HG02798 (cell line): ENCODE measurements around the gene SEC61A1.

Experiments
- ATAC-seq: cut with Tn5 transposase; IDR thresholded peaks from one replicate; pipeline ENCODE4 v1.9.1; 2021; ENCODE audit warnings: mild to moderate bottlenecking; ENCODE audit not compliant: unreplicated experiment, poor library complexity

The SEC61A1 gene

DNA sequence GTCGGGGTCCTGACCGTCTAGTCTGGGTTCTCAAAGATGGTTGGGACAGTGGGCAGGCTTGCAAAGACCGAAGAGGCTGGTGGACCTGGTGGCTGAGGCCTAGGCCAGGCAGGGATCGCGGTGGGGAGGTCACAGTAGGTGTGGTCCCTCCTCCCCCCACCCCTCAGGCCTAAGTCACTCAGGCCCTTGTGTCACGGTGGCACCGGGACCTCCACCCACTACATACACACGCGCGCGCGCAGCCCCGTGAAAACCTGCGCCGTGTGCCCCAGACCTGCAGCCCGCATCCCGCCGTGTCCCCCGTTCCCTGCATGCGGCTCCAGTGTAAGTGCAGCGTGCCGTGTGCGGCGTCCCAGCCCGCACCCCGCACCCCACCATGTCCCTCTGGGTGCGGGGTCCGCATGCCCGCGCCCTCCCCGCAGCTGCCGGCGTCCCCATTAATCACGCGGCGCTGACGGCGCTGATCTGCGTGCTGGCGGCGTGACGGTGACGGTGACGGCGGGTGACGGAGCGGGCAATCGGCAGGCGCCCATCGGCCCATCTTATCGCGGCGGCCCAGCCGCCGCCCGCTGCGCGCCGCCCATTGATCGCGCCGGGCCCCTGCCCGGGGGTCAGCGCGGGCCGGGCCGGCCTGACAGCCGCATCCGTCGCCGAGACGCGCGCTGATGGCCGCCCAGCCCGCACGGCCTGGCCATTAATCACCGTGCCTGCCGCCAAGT is 24.4 kb downstream of the SEC61A1 start:
- no peak for ATAC-seq

DNA sequence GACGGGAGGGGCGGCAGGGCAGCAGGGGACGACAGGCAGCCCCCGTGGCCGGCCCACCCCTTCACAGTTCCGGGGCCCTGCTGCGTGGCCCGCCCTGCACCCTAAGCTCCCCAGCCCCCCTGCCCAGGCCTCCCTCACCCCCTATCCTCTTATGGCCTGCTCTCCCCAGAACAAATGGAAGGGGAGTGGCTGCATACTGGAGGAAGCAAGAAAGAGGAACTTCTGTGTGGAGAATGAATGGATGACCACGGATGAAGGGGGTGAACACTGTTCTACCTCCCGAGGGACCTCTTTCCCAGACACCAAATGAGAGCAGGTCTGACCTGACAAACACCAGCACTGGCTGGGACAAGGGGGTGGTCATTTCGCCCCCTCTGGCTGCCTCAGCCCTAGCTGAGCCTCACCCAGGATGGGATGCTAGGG is 25.0 kb downstream of the SEC61A1 start:
- ATAC-seq, result no peak

DNA sequence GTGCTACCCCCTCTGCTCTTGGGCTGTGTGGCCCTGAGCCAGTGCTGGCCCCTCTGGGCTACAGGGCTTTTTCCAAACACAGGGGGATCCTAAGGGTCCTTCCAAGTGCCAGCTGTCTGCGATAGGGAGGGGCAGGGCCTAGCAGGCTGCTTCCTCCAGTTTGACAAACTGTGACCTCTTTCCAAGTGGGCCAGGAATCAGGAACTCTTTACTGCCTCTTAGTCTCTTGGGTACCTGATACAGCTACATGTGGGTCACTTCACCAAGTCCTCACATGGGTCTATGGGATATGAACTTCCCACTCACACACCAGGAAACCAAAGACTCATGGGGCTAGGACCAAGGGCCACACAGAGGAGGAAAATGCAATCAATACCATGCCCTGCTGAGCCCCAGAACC is 25.4 kb downstream of the SEC61A1 start:
- ATAC-seq, result no peak

DNA sequence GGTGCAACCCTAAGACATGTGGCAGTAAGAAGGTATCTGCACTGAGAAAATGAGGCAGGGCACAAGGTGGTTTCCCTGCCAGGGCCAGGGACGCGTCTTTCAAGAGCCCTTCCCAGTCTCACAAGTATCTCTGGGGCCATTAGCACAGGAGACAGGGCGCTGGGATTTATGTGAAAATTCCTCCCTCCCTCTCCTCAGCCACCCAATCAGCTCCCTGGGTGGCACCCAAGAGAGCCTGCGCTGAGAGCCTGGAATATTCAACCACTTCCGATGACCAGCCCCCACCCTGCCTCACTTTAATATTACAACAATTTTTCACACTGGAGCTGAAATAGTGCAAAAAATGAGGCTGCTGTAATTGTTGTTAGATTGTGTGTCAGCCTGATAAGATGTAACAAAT is 26.1 kb downstream of the SEC61A1 start:
- ATAC-seq, result no peak

DNA sequence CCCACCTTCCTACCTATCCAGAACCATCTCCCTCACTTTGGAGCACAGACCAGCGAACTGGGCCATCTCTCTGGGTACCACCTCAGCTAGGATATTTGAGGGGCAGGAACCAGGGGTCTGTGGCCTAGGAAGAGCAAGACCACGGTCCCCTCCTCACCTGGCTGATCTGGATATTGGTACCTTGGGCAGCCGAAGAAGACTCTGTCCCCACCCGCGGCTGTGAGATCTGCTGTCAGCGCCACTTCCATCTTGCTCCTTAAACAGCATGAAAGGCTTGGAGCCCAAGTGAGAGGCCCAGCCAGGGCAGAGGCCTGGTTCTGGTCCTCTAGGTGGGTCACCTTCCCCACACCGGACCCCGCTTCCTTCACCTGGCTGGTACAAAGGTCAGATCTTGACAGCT is 26.6 kb downstream of the SEC61A1 start:
- no peak for ATAC-seq

DNA sequence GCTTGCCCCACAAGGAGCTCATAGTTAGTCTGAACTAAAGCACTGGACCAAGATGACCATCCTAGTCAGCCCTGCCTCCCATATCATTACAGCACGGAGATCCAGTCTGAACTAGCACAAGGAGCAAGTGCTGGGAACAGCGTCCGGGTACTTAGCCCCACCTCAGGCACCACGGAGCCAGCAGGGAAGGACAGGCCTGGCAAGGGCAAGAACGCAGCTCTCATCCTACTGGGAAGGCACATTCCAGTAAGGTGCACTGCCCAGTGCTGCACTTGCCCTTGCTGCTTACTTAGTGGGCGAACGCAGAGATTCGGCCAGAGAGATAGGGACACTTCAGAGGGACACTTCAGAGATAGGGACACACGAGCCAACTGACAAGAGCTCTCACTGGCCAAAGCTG is 27.6 kb downstream of the SEC61A1 start:
- no peak for ATAC-seq

DNA sequence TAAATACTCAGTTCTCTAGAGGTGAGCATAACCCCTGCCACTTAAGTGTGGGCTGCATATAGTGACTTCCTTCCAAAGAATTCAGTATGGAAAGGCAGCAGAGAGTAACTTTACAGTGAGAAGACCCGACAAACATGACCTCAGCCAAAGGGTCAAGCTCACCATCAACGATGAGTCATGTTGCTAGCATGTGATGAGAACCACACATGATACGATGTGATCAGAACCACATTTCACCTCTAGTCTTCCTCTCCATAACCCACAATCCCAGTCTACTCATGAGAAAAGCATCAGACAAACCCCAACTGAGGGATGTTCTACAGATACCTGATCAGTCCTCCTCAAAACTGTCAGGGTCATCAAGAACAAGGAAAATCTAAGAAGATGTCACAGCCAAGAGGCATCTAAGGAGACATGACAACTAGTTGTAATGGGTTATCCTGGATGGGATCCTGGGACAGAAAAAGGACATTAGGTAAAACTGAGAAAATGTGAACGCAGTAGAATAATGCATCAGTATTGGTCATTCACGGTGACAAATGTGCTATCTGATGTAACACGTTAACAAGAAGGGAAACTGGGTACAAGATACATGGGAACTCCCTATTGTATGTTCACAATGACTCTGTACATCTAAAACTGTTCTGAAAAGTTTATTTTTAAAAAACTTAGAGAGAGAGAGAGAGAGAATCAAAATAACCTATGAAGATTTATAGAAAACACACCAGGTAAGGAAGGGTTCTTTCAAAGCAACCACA is 28.3 kb downstream of the SEC61A1 start:
- no peak for ATAC-seq

DNA sequence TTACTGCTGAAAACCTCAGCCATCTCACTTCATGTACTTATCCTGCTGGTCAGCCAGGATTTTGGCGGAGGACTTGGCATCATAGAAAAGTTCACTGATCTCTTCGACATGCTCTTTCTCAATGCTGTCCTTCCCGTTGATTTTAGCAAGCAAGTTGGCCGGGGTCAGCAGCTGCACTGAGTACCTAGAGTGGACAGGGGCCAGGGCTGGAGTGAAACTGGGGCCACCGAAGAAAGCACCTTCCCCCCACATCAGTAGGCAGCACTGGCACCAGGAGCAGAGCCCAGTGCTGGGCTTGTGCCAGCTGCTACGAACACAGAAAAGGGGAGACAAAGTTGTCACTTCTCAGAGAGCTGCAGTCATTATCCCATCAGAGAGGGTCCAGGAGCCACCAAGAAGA is 29.0 kb downstream of the SEC61A1 start:
- no peak for ATAC-seq

DNA sequence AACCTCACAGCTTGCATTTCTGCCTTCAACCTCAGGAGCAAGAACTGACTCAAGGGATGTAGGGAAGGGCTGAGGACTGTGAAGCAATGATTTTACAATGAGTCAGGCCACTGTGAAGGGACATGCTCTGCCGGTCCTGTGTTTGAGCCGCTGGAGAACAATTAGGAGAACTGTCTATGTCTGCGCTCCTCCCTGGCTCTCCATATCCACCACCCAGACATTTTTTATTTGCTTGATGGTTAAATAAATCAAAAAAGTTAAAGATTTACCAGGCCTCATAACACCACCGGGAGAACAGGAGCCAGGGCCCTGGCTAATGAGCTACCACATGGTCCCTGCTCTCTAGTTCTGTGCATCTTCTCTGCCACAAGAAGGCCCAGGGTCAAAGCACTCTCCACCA is 29.6 kb downstream of the SEC61A1 start:
- ATAC-seq, result no peak

DNA sequence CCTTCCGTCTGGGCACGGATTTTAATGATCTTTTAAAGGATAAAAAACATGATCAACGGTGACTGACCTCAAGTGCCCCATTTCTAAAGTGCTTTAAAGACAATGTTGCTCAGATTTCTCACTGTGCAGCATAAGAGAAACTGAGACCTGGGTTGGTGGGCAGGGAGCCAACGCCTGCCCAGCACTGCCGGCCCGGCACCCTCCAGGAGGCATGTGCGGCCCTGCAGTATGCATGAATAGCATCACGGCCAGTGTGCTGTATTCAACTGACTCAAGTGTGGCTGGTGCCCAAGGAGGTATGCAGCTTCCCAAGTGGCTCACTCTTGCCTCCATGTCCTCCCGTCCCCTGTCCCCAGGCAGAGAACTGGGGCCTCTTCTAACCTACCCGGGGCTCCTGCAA is 30.3 kb downstream of the SEC61A1 start:
- no peak for ATAC-seq

DNA sequence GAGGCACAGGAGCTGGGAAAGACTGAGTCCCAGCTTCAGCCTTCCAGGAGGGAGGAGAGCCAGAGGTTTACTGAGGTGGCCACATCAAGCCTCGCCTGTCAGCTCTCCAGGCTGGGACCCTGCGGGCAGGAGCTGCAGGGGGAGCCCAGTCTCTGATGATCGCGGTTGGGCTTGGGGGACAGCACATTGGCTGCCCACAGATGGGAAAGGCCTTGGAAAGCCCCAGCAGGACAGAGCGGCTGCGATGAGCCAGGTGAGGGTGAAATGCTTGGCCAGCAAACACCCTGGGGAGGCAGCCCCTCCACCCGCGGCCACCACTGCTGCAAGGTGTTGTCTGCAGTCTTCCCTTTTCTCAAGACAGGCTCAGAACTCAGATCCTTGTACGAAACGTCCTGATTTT is 31.2 kb downstream of the SEC61A1 start:
- no peak for ATAC-seq

DNA sequence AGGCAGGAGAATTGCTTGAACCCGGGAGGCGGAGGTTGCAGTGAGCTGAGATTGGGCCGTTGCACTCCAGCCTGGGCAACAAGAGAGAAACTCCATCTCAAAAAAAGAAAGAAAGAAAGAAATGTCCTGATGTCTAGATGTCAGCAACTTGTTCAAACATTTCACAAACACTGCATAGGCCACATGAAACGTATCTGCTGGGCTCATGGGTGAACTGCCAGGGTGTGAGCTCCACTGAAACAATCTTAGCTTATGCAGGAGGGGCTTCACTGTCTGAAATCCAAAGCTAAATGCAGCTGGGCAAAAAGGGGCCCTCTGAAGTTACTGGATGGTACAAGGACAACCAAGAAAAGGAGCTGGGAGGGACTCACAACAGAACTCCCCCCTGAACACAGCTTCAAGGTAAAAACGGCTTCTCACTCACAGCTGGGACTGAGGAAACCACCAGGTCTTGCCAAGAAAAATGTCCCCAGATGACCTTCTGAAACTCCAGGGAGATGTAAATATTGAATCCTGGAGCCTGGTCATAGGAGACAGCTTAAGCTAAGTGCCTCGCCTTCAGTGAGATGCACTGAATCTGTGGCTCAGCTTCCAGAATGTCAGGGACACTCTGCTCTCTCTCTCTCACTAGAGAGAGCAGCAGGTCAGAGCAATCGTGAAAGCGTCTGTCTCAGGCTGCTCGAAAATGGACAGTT is 31.9 kb downstream of the SEC61A1 start:
- ATAC-seq, result no peak

DNA sequence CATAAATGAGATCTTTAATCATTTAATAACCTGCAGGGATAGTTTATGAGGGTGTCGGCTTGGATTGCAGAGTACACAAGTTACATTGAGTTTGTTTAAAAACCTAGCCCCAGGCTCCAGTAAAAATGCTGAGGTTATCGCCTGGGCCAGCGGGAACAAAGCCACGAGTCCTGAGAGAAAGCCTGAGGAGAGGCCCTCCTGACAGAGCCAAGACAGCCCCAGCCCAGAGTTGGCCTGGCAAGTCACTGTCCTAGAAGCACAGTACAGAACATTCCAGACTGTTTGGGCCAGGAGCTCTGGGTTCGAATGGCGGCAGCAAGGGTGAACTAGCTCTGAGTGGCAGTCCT is 32.4 kb downstream of the SEC61A1 start:
- ATAC-seq, result no peak

DNA sequence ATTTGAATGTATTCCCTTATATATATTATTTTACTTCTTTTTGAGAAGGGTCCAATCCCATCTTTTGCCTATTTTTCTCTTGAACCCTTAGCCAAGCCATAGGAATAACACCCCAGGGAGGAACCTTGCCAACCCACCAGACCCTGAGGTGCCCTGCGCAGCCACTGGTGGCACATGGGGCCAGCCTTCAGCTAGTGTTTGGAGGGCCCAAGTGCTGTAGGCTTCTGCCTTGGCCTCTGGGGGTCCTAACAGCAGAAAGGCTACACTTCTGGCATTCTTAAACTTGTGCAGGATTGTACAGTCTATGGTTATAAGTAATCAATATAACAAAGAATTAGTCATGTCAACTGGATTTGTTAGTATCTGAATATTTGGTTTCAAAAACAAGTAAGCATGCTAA is 36.9 kb downstream of the SEC61A1 start:
- ATAC-seq, result no peak

DNA sequence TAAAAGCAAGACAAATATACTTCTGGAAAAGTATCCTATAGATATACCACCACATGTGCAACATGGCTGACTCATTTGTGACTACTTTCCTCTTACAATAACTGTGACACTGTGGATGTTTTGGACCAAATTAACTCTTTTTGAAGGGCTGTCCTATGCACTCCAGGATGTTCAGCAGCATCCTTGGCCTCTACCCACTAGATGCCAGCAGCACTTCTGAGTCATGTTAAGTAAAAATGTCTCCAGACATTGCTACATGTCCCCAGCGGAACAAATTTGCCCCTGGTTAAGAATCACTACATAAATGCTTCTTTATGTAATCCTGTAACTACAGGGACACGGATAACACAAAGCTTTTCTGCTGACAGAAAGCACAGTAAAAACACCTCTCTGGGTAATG is 39.3 kb downstream of the SEC61A1 start:
- ATAC-seq, result no peak

DNA sequence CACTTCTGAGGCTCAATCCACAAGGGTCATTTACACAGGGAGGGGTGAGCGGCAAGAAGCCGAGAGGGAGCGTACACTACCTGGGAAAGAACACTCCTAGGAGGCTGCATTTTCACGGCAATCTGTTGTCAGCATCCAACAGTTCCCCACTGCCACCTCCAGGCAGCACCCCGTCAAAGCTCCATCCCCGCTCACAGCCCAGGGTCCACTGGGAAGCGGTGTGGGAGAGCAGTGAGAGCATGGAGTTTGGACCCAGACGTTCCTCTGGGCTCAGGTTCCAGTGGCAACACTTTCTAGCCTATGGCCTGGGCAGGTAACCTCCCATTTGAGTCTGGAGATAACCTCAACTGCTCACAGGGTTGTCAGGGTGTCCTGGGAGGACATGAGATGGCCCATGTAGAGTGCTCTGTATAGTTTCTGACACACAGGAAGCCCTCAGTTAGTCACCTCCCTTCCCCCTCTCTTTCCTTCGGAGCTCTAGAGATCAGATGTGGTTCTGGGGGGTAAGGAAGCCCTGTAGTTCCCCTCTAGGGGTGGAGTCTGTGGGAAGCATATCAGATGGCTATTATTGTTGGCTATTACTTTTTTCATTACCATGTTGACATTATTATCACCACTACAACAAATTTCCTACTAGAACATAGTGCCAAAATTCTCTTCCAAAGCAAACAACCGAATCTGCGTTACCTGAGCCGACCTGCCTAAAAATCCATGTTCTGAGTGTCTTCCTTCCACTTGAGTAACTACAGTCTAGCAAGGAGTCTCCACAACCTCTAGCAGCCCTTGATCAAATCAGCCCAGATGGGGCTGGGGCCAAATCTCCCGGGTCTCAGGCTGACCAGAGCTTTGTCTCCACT is 42.3 kb downstream of the SEC61A1 start:
- ATAC-seq, result no peak

DNA sequence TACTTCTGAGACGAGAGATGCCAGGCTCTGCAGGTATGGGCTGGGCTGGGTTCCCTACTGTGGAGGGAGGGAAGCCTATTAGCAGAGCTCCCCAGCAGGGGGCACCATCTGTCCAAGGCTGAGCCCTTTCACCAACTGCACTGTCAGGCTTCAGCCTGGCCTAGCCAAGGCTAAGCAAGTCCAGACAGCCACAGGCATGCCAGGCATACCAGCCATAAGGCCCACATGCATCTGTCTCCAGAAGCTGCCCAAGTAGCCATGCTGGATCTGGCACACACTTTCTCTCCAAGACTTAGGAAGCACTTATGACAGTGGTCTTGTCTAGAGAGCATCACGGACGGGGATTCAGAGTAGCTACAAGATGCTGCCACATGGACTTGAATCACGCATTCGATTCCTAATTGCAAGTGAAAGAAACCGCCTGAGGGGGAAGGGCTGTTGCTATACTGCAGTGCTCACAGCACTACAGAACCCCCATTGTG is 43.0 kb downstream of the SEC61A1 start:
- ATAC-seq, result peak; percentile 92

DNA sequence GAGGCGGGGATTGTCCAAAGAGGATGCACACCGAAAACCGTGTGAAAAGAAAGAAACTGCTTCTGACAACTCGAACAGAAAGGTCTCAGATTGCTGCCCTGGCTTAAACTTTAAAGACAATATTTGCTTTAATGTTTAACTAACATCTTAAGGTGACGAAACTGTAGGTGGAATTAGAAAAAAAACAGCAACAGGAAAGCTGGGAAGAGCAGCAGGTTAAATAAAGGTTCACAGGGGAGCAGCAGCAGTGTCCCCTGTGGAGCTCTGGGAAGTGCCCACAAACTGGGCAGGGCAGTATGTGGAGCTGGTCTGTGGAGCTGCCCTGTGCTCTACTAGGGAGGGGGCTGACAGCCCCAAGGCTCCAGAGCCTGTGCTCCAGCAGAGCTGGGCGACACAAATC is 46.0 kb downstream of the SEC61A1 start:
- ATAC-seq, result no peak

DNA sequence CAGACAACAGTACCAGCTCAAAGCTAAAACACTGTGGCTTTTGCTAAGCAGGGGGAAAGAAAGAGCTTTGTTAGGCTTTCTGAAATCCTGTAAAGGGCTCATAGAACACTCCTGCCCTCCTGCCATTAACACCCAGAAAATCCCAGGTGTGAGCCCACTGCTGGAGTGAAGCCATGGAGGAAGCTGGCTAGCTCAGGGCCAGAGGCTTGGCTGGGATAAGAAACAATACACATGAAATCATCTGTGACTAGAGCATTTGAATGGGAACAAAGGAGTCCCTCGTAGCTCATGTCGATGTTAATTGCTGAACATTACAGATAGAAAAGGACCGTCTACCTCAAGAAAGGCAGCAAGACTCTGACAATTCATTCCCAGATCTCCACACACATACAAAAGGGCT is 47.9 kb downstream of the SEC61A1 start:
- ATAC-seq, result no peak

DNA sequence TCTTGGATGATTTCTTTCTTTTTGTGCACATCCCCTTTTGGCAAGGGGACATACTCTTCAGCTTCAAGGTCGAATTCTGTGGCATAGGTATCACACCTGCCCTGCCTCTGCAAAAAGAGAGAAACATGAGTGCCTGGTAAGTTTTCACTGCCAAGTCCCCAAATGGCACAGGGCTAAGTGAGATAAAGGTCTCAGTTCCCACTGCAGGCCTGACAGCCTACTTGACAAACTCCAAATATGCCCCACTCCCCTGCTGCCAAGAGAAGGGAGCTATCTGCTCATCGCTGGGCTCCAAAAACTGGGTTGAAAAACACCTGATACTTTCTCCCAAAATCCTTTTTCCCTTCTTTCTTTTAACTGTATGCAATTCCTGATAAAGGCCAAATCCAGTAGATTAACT is 48.4 kb downstream of the SEC61A1 start:
- ATAC-seq, result no peak
